GM12878 (cell line): Measurements from ENCODE around the gene CD84.

Source experiments
- CREB1 ChIP-seq: IDR thresholded peaks from 2 replicates; pipeline ENCODE4 v1.6.1; 2012; ENCODE audit warnings: low read depth, mild to moderate bottlenecking, inconsistent platforms
- CTCF ChIP-seq, 3 experiments: IDR thresholded peaks in 2 of 3; conservative IDR thresholded peaks in 1 of 3; 2 replicates each; pipeline ENCODE4 v1.5.1; 2011; ENCODE audit warnings: low read depth in 3 of 3, low read length in 3 of 3, mild to moderate bottlenecking in 3 of 3, control low read depth in 2 of 3, moderate library complexity in 2 of 3, inconsistent platforms in 1 of 3, mixed read lengths in 1 of 3; ENCODE audit not compliant: control insufficient read depth in 2 of 3, insufficient read depth in 1 of 3; ENCODE audit errors: extremely low read depth in 1 of 3
- EP300 ChIP-seq, 2 experiments: fragments of 150-350 bp in 1 of 2; IDR thresholded peaks; 2 replicates each; pipeline ENCODE4 v1.6.1; 2011 to 2012; ENCODE audit warnings: low read depth in 2 of 2, low read length in 2 of 2, borderline replicate concordance in 1 of 2, improper control_type of control experiment in 1 of 2, inconsistent platforms in 1 of 2; ENCODE audit not compliant: control insufficient read depth in 1 of 2
- MXI1 ChIP-seq: fragments of 150-350 bp; IDR thresholded peaks from 2 replicates; pipeline ENCODE4 v1.6.1; 2011; ENCODE audit warnings: low read depth, mild to moderate bottlenecking, inconsistent platforms, low read length, improper control_type of control experiment
- YY1 ChIP-seq: IDR thresholded peaks from 2 replicates; pipeline ENCODE4 v1.6.1; 2011; ENCODE audit warnings: low read depth, mild to moderate bottlenecking, low read length
- TF ChIP-seq, protein P1 (sequence below): IDR thresholded peaks from 2 replicates; pipeline ENCODE4 v1.6.1; 2012; ENCODE audit warnings: mild to moderate bottlenecking, low read depth, low read length

- TF ChIP-seq CREB1 (no peak), MXI1 (no peak), EP300 (IDR thresholded peaks at IDR 0.05; ENCODE audit: borderline replicate concordance in 1 of 2, control insufficient read depth in 1 of 2, low read depth in 2 of 2, low read length in 2 of 2) (no peak), YY1 (no peak), CTCF (IDR thresholded peaks at IDR 0.05 in 2 of 3, conservative IDR thresholded peaks at IDR 0.05 in 1 of 3; ENCODE audit: control insufficient read depth in 2 of 3, extremely low read depth in 1 of 3, insufficient read depth in 1 of 3, low read depth in 3 of 3, low read length in 3 of 3) (0 out of 6 replicates have a peak, but pooled peaks of 2 of the 3 experiments have one; percentile 13 to 14)
- TF ChIP-seq, protein P1, sequence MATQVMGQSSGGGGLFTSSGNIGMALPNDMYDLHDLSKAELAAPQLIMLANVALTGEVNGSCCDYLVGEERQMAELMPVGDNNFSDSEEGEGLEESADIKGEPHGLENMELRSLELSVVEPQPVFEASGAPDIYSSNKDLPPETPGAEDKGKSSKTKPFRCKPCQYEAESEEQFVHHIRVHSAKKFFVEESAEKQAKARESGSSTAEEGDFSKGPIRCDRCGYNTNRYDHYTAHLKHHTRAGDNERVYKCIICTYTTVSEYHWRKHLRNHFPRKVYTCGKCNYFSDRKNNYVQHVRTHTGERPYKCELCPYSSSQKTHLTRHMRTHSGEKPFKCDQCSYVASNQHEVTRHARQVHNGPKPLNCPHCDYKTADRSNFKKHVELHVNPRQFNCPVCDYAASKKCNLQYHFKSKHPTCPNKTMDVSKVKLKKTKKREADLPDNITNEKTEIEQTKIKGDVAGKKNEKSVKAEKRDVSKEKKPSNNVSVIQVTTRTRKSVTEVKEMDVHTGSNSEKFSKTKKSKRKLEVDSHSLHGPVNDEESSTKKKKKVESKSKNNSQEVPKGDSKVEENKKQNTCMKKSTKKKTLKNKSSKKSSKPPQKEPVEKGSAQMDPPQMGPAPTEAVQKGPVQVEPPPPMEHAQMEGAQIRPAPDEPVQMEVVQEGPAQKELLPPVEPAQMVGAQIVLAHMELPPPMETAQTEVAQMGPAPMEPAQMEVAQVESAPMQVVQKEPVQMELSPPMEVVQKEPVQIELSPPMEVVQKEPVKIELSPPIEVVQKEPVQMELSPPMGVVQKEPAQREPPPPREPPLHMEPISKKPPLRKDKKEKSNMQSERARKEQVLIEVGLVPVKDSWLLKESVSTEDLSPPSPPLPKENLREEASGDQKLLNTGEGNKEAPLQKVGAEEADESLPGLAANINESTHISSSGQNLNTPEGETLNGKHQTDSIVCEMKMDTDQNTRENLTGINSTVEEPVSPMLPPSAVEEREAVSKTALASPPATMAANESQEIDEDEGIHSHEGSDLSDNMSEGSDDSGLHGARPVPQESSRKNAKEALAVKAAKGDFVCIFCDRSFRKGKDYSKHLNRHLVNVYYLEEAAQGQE, result no peak
Observed at GRCh38 chr1:160494620-160495019, 84.7 kb downstream of the CD84 start.
